ENCODE results near the gene LAMC1. TPM values are rescaled to one million over a fixed set of nuclear protein-coding genes. Genes with fewer than 3 reads are reported as not detected.

Gene LAMC1
- total RNA-seq, 1 donor from 2014 or later, result 164 TPM

DNA sequence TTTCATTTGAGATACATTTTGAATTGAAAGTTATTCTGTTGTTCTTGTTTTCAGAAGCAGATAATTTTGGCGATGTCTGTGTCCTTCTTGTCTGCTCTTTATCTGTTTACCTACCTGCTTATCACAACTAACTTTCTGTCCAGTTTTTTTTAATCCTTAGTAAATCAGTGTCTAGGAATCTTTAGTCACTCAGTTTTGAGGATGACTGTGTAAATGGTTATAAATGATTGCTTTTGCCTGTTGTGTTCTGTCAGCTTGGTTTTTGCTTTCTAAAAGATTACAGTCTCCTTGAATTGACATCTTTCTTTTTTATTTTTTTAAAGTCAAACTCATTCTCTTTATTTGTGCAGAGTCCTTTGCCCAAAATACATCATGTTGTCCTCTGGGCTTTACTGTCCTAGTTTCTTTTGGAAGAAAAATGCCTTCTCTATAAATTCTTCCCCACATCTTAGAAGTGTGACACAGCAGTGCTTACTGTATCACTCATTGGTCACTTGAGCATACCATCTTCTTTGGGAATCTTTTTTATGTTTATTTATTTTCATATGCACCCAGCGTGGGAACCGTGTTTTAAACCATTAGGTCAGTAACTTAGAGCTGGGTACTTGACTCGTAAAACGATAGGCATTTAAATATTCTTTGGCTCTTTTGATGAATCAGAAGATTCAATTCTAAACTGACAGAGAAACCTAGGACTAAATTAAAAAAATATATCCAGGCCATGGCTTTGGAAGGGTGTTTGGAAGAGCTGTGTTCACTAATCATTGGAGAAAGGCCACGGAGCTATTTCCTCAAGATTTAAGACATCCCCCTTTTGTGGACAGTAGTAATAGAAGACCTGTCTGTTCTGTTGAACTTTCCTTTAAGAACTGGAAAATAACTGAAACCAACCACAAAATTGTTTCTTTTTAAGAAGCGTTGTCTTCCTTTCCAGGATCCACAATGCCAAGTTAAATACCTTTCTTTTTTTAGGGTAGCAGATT lies 20.9 kb downstream of the LAMC1 start:
- no peaks in the 10 kb centered on the region for H3K9me3 Mint-ChIP-seq
- H3K27me3 Mint-ChIP-seq (ENCODE audit: low read depth), result no peaks in the 10 kb centered on the region
- H3K27ac Mint-ChIP-seq, result no peak overlapping the region
- no peak overlapping the region for H3K4me3 Mint-ChIP-seq
- DNase-seq (ENCODE audit: low spot score in 2 of 2, unreplicated experiment in 2 of 2), result no peak
- no peaks in the 10 kb centered on the region for H3K36me3 Mint-ChIP-seq
- H3K4me1 Mint-ChIP-seq, result peaks cover 67% of the 10 kb centered on the region
- TF ChIP-seq, protein P1, sequence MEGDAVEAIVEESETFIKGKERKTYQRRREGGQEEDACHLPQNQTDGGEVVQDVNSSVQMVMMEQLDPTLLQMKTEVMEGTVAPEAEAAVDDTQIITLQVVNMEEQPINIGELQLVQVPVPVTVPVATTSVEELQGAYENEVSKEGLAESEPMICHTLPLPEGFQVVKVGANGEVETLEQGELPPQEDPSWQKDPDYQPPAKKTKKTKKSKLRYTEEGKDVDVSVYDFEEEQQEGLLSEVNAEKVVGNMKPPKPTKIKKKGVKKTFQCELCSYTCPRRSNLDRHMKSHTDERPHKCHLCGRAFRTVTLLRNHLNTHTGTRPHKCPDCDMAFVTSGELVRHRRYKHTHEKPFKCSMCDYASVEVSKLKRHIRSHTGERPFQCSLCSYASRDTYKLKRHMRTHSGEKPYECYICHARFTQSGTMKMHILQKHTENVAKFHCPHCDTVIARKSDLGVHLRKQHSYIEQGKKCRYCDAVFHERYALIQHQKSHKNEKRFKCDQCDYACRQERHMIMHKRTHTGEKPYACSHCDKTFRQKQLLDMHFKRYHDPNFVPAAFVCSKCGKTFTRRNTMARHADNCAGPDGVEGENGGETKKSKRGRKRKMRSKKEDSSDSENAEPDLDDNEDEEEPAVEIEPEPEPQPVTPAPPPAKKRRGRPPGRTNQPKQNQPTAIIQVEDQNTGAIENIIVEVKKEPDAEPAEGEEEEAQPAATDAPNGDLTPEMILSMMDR (IDR thresholded peaks at IDR 0.05; ENCODE audit: unreplicated experiment), result no peak

DNA sequence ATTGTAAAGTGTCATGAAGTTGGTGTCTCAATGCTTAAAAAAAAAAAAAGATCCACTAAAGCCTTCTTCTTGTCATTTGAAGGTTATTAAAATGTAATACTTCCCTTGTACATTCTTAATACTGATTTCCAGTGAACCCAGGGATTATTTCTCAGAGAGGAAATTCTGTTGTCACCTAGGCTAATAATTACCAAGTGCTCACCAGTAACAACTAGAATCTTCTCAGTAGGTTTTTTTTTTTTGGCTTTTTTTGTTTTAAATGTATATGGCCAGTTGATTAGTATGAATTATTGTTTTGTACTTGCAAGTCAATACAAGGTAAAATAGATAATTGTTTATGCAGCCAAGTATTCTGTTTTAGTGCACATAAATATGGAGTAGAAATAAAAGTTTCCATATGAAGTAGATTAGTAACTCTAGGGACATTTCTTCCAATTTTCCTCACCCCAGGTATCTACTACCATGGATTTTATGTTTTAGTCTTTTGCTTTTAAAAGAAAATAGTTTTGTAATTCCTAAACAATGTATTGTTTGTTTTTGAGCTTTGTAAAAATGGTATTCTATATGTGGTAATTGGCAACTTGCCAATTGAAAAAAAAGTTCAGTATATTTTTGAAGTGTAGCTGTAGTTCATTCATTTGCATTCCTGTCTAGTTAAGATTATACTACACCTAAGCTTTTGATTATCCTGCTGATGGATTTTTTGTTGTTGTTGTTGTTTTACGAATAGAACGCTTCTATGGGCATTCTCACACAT lies 21.9 kb downstream of the LAMC1 start:
- Mint-ChIP-seq H3K9me3 (no peaks in the 10 kb centered on the region), H3K4me1 (peaks cover 58% of the 10 kb centered on the region)

DNA sequence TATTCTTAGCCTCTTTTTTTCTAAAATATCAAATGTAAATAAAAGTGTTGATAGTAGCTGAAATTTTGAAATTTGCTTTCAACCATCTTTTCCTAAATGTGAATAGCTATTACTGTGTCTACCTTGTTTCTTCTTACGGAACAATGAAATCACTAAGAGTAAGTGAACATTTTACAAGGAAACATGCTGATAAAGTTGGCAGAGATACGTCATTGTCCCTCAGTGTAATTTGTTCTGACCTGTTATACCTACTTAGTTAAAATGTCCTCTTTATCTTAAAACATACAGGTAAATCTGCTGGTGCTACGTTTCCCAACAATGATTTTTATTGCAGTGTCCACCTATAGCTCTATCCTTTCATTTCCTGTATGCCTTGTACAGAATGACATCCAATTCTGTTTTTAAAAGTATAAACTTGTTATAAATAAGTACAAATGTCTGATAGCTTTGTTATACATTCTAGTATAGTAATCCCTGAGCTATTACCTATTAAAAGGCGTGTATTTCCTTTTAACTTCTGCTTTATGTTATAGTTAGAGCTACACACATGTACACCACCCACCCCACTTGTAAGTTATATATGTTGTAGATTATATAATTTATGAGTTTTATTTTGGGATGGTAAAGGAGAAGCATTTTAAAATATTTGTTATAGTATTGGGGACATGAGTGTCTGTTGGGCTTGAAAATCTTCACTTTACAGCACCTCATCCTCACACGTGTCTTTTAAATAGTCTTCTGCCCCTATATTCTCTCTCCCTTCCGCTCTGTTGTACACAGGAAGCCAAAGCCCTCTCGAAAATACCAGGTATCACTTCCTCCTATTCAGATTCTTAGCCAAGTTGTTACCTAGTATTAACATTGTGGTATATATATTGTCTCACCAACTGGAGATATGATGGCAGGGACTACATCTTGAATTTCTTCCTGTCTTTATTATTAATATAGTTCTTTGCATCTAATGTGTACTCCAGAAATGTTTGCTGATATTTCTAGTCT lies 25.2 kb downstream of the LAMC1 start:
- H3K27ac Mint-ChIP-seq, result no peak overlapping the region
- H3K9me3 Mint-ChIP-seq, result no peaks in the 10 kb centered on the region
- H3K36me3 Mint-ChIP-seq, result peaks cover 5% of the 10 kb centered on the region
- H3K4me1 Mint-ChIP-seq, result peaks cover 37% of the 10 kb centered on the region
- no peak overlapping the region for H3K4me3 Mint-ChIP-seq
- TF ChIP-seq, protein P1 (IDR thresholded peaks at IDR 0.05; ENCODE audit: unreplicated experiment), result no peak
- DNase-seq (ENCODE audit: low spot score in 2 of 2, unreplicated experiment in 2 of 2), result no peak
- no peaks in the 10 kb centered on the region for H3K27me3 Mint-ChIP-seq (ENCODE audit: low read depth)

More for the DNA sequence above, 21.9 kb downstream of the LAMC1 start:
- Mint-ChIP-seq H3K36me3 (no peaks in the 10 kb centered on the region), H3K27me3 (ENCODE audit: low read depth) (no peaks in the 10 kb centered on the region), H3K4me3 (no peak overlapping the region), H3K27ac (no peak overlapping the region)
- no peak for DNase-seq (ENCODE audit: low spot score in 2 of 2, unreplicated experiment in 2 of 2)
- TF ChIP-seq, protein P1 (IDR thresholded peaks at IDR 0.05; ENCODE audit: unreplicated experiment), result no peak

DNA sequence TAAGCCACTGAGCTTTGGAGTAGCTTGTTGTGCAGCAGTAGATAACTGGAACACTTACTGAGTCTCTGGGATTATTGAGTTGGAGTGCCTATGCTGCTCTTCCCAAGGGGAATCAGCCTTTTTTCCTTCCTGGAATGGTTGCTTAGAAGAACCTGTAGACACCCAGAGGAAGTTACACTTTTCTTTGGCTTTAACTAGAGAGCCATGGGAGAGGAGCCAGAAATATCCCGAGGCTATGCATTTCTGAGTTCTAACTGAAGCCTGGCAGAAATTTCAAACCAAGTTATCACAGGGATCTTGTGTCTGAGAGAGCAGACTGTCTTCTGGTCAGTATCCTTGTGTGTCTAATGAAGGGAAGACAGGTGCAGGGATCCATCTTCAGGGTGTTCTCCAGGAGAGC lies 28.3 kb downstream of the LAMC1 start:
- TF ChIP-seq, protein P1 (IDR thresholded peaks at IDR 0.05; ENCODE audit: unreplicated experiment), result no peak
- Mint-ChIP-seq H3K9me3 (peaks cover 6% of the 10 kb centered on the region), H3K4me1 (peaks cover 13% of the 10 kb centered on the region), H3K27ac (peak overlapping the region; percentile 28), H3K36me3 (peaks cover 5% of the 10 kb centered on the region), H3K27me3 (ENCODE audit: low read depth) (no peaks in the 10 kb centered on the region), H3K4me3 (no peak overlapping the region)
- DNase-seq (ENCODE audit: low spot score in 2 of 2, unreplicated experiment in 2 of 2), result no peak

DNA sequence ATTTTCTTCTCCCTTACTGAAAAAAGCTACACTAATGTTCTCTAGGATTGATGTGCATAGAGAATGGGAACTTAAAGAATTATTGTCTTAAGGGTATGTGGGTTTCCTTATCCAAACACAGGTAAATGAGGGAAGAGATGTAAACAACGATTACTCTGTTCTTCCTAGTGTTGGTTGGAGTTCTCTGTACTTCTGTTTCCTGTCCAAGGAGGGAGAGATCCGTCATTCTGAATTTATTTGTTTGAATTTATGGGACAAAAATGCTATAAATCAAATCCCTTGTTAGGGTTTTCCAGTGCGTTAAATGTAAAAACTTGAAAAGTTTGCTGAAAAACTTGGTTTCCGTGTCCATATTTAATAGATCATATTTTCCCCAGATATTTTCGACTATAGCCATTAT lies 29.6 kb downstream of the LAMC1 start:
- TF ChIP-seq, protein P1 (IDR thresholded peaks at IDR 0.05; ENCODE audit: unreplicated experiment), result no peak
- Mint-ChIP-seq H3K36me3 (peaks cover 5% of the 10 kb centered on the region), H3K27me3 (ENCODE audit: low read depth) (no peaks in the 10 kb centered on the region), H3K9me3 (peaks cover 6% of the 10 kb centered on the region), H3K4me1 (peaks cover 10% of the 10 kb centered on the region), H3K27ac (no peak overlapping the region), H3K4me3 (no peak overlapping the region)
- no peak for DNase-seq (ENCODE audit: low spot score in 2 of 2, unreplicated experiment in 2 of 2)
